ENCODE data around the gene SLC6A11.

Gene SLC6A11

GRCh38 chr3:10890665-10891064 lies 74.6 kb downstream of the SLC6A11 start:
- DNase-seq = no peak

DNA sequence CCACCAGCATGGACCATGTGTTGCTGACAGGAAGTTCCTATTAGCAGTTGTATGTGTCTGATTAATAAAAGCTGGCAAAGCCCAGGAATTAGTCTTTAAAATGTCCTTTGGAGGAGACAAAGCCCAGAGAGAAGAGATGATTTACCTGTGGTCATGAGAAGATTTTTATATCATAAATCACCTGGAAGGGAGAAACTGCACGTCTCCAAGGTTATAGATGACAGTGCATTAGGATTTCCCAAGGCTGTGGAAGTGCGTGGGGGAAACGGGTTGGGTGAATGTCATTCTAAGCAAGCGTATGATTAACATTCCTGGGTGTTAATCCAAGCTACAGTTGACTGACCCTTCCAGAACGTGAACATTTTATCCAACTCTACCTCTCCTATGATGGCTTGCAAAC lies 76.6 kb downstream of the SLC6A11 start:
- no peak for DNase-seq

DNA sequence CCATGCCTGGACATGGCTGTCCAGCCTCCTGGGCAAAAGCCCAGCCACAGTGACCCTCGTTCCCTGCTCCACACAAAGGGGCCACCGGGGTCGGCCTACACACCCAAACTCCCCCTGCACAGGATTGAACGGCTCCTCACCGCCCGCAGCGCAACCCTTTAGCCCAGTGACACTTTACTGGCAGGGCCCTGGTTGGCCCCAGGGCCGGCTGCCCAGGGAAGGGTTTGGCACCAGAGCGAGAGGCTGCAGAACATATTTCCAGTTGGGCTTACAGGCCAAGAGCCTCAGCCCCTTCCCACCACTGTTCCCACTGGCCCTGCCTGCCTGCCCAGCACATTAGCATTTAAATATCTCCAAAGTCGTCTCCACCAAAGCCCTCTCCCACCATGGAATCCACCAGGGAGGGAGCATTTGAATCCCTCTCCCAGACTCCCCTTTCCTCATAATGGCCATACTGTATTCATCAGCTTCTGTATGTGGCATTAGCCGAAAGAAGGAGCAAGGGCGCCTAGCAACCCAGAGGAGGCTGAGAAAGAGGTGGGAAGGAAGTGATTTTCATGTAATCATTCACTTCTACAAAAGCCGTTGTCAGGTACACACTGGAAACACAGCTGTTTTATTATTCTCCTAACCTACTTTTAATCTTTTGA lies 85.4 kb downstream of the SLC6A11 start:
- DNase-seq = no peak

- no peak for DNase-seq
Measured at GRCh38 chr3:10907262-10907661, 91.2 kb downstream of the SLC6A11 start.

DNA sequence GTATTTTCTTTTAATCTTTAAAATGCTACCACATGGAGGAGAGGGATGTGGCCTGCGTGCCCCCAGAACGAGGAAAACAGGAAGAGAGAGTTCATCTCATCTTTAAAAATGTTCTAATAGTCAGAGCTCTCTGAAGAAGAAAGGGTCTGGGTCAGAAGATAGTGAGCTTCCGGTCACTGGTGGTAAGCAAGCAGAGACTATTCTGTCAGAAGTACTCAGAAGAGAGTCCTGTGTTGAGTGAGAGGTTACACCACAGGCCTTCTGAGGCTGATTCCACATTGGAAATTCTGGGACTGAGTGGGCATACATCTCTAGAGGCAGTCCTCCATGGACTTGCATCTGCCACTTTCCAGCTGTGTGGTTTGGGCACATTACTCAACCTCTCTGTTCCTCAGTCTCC lies 94.3 kb downstream of the SLC6A11 start:
- no peak for DNase-seq

DNA sequence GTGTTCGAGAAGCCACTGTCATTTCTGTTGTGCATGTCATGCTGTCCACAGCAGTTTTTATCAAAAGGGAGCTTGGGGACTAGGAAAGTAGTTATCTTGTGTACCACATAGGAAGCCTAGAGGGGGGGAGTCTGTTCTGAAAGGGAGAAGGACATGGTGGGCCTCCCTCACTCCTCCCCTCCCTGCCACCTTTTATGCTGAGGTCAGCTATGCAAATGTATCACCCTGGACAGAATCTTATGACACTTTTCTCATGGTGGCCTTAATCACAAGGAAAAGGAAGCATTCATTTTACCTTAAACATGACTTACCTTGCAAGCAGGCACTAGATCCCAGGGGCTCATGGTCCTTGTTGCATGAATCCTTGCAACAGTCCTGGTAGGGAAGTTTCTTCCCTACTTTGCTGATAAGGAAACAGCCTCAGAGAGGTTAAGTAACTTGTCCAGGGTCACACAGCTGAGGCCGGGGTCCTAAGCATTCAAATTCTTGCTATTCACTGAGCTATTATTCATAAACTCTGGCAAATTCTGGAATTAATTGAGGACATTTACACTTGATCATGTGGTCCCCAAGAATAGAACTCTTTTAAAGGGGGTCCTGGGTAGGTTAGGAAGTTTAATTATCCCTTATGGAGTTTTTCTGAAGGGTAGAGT lies 95.4 kb downstream of the SLC6A11 start:
- no peak for DNase-seq

DNA sequence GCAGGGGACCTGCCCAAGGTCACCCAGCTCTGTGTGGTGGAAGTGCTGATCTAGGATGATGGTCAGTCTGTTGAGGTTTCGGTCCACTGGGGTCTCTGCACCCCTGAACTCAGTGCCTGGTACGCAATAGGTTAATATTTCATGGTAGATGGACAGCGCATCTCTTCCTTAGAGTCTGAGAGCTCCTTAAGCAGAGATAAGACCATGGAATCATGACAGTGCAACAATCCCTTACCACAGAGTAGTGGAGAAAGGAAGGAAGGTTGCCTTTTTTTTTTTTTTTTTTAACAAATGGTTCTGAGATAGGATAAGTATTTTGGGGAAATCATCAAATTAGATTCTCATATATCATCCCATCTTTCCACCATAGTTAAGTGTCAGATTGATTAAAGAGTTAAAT lies 96.8 kb downstream of the SLC6A11 start:
- no peak for DNase-seq

- no peak for DNase-seq
Measured at GRCh38 chr3:10915376-10915775, 99.3 kb downstream of the SLC6A11 start.

GRCh38 chr3:10917176-10917575 lies 101.1 kb downstream of the SLC6A11 start:
- DNase-seq = no peak

GRCh38 chr3:10918011-10918410 lies 102.0 kb downstream of the SLC6A11 start:
- DNase-seq = no peak

DNA sequence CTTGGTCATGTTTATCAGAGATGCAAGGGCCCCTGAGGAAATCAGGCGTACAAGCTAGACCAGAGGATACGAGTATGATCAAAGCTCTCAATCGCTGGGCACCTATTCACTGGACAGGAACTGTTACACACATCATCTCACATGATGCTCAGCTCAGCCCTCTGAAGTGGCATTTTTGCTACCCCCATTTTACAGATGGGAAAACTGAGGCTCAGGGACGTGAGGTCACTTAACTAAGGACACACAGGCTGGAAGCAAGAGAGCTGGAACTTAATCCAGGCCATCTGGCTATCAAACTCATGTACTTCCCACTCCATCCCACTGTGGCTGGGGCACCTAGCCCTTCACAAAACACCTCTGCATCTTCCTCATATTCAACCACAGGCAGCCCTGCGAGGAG lies 103.6 kb downstream of the SLC6A11 start:
- no peak for DNase-seq

- DNase-seq = no peak
Measured at GRCh38 chr3:10925436-10926255, 109.6 kb downstream of the SLC6A11 start.

- no peak for DNase-seq
Measured at GRCh38 chr3:10926256-10926810, 110.3 kb downstream of the SLC6A11 start.

DNA sequence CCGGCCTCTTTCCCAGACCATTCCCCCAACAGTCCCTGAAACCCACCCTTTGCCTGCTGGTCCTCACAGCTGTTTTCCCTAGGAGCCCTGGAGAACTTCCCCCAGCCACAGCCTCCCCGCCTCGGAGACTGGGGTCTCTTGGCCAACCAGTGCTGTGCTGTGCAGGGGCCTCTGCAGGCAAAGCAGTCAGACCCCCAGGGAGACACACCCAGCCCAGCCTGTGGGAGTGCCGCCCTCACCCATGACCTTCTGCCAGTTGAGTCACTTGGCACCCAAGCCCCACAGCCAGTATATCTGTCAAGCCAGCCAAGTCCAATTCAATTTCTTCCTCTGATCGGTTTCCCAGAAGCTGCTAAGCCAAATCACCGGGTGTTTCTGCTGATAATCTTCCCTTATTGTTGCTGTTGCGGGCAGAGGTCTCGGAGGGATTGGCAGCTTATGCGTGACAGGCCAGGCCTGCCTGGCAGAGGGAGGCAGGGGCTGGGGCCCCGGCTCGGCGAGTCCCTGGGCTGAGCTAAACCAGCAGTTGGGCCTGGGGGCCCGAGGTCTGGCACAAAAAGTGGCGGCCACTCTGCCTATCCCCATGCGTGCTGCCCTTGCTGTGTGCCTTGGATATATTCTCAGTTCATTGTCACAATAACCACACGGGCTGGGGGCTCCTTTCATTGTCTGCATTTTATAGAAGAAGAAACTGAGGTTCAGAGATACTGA lies 110.9 kb downstream of the SLC6A11 start:
- DNase-seq = no peak

- DNase-seq = no peak
Measured at GRCh38 chr3:10927551-10927950, 111.5 kb downstream of the SLC6A11 start.

GRCh38 chr3:10928407-10928960 lies 112.5 kb downstream of the SLC6A11 start:
- no peak for DNase-seq

DNA sequence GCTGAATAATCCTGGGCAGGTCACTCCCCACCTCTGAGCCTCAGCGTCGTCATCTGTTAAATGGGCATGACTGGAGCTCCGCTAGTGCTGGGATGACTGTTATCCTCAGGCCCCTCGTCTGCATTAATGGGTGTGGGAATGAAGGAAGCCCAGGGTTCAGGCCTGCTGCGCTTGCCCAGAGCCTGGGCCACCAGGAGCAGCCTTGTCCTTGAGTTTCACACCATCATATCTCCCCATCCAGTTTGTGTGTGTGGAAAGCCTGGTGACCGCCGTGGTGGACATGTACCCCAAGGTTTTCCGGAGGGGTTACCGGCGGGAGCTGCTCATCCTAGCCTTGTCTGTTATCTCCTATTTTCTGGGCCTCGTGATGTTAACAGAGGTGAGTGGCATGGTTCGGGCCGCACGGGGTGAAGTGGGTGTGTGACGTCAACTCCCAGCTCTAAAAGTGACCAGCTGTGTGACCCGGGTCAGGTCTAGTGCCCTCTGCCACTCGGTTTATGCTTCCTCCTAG lies 113.0 kb downstream of the SLC6A11 start:
- DNase-seq = no peak

- no peak for DNase-seq
Measured at GRCh38 chr3:10929978-10930665, 114.1 kb downstream of the SLC6A11 start.

GRCh38 chr3:10930666-10931040 lies 114.6 kb downstream of the SLC6A11 start:
- DNase-seq = no peak

DNA sequence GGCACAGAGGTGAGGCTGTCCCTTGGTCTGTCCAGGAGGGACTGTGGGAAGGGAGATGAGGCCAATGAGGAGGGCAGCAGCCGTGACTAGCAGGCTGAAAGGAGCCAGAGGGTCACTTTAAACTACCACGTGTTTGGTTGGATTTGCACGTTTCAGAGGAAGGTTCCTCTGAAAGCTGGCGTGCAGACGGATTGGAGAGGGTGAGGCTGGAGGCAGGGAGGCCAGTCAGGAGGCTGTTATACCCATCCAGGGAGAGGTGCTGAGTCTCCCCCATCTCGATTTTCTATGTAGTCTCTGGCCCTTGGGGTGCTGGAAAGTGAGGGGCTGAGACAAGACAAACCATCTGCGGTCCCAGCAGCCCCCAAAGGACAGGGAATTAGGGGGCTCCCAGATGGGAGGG lies 116.6 kb downstream of the SLC6A11 start:
- DNase-seq = no peak

- DNase-seq = no peak
Measured at GRCh38 chr3:10933021-10933420, 117.0 kb downstream of the SLC6A11 start.

- no peak for DNase-seq
Measured at GRCh38 chr3:10933470-10933804, 117.4 kb downstream of the SLC6A11 start.
